ENCODE measurements around the gene CLRN2.

Gene CLRN2, protein sequence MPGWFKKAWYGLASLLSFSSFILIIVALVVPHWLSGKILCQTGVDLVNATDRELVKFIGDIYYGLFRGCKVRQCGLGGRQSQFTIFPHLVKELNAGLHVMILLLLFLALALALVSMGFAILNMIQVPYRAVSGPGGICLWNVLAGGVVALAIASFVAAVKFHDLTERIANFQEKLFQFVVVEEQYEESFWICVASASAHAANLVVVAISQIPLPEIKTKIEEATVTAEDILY

DNA sequence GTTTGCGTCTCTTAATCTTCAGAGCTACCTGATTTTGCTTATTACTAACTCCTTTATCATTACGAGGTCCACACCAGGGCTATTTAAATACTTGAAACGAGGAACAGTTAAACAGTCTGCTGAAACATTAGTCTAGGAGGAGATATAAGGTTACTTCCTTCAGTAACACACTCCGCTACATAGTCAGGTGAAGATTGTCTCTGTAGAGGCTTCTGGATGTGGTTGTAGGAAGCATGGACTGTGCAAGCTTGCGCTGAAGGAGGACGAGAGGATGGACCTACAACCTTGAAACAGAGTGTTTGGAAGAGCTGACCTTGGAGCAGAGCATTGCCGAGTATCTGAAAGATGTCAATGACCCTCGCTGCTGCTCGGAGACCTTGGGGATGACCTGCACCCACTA, at the start of gene CLRN2:
Gene CLRN2, plus strand, starts transcription at position 301 of the 400 bp plus-strand sequence. CDS start 102 bp downstream, outside the sequence.
- no peaks in the 10 kb centered on the region for H3K36me3 ChIP-seq
- H3K27ac ChIP-seq: no peak within 1 kb of the TSS
- peaks cover 11 to 25% of the 10 kb centered on the region in 2 experiments for H3K4me1 ChIP-seq (ENCODE audit: control insufficient read depth in 1 of 2, insufficient read depth in 1 of 2, low read depth in 1 of 2, low read length in 1 of 2)
- H3K27me3 ChIP-seq: peaks cover 17% of the 10 kb centered on the region
- TF ChIP-seq, protein P1, sequence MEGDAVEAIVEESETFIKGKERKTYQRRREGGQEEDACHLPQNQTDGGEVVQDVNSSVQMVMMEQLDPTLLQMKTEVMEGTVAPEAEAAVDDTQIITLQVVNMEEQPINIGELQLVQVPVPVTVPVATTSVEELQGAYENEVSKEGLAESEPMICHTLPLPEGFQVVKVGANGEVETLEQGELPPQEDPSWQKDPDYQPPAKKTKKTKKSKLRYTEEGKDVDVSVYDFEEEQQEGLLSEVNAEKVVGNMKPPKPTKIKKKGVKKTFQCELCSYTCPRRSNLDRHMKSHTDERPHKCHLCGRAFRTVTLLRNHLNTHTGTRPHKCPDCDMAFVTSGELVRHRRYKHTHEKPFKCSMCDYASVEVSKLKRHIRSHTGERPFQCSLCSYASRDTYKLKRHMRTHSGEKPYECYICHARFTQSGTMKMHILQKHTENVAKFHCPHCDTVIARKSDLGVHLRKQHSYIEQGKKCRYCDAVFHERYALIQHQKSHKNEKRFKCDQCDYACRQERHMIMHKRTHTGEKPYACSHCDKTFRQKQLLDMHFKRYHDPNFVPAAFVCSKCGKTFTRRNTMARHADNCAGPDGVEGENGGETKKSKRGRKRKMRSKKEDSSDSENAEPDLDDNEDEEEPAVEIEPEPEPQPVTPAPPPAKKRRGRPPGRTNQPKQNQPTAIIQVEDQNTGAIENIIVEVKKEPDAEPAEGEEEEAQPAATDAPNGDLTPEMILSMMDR (IDR thresholded peaks at IDR 0.05): no peak
- no peaks in the 10 kb centered on the region for H3K9me3 ChIP-seq
- no peak within 1 kb of the TSS for H3K4me3 ChIP-seq (ENCODE audit: low read depth in 1 of 2, low read length in 1 of 2)

DNA sequence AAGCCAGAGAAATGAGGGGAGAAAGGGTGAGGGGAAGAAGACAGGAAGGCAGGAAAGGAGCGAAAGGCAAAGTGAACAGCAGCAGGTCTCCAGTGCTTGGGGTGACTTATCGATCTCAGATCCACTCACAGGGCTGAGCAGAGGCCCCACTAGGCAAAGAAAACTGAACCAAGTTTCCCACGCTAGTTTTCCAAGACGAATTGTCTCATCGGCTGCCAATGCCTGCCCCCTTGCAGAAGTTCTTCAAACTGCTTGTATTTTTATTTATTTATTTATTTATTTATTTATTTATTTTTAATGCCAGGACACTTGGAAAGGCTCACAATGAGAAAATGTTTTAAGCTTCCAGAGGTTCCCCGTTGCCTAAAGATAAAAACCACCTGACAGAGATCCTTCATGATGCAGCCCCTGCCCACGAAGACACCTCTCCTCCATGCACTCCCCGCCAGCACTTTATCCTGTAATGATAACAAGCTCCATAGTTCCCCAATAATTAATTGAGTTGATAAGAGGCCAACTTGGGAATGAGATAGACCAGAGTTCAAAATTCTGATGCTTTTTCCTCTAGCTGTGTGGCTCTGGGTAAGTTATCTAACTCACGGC, 46.2 kb upstream of the CLRN2 start:
- TF ChIP-seq, protein P1 (IDR thresholded peaks at IDR 0.05): no peak
- no peaks in the 10 kb centered on the region for H3K36me3 ChIP-seq
- no peak overlapping the region for H3K4me3 ChIP-seq (ENCODE audit: low read depth in 1 of 2, low read length in 1 of 2)
- no peaks in the 10 kb centered on the region for H3K27me3 ChIP-seq
- no peaks in the 10 kb centered on the region for H3K4me1 ChIP-seq (ENCODE audit: control insufficient read depth in 1 of 2, insufficient read depth in 1 of 2, low read depth in 1 of 2, low read length in 1 of 2)
- no peak overlapping the region for H3K27ac ChIP-seq
- no peaks in the 10 kb centered on the region for H3K9me3 ChIP-seq

DNA sequence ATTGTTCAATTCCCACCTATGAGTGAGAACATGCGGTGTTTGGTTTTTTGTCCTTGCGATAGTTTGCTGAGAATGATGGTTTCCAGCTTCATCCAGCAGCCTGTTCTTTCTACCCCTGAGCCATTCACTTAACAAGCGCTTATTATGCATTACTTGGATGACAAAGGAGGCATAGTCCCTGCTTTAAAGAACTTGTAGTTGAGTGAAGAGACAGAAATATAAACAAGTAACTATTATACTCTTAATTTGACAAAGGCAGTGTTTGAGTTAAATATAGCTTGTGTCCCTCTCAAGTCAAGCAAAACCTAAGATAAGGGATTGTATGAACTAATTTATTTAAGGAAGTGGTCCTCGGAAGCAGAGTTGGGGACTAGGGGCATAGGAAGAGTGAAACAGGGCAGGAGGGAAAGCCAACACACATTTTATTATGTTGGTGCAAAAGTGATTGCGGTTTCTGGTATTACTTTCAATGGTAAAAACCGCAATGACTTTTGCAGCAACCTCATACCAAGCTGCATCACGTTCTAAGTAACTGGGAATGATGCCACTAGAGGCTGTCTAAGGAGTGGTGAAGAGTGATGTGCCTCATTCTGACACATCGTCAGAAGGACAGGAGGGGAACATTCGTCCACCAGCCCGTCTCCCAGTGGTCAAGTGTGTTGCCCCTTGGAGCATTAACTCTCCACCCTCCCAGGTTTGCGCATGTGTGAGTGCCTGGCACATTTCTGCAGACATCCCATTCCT, 44.9 kb upstream of the CLRN2 start:
- Histone ChIP-seq H3K4me1 (ENCODE audit: control insufficient read depth in 1 of 2, insufficient read depth in 1 of 2, low read depth in 1 of 2, low read length in 1 of 2) (no peaks in the 10 kb centered on the region), H3K27me3 (no peaks in the 10 kb centered on the region), H3K36me3 (no peaks in the 10 kb centered on the region), H3K4me3 (ENCODE audit: low read depth in 1 of 2, low read length in 1 of 2) (no peak overlapping the region), H3K9me3 (no peaks in the 10 kb centered on the region), H3K27ac (no peak overlapping the region)
- TF ChIP-seq, protein P1 (IDR thresholded peaks at IDR 0.05): no peak

DNA sequence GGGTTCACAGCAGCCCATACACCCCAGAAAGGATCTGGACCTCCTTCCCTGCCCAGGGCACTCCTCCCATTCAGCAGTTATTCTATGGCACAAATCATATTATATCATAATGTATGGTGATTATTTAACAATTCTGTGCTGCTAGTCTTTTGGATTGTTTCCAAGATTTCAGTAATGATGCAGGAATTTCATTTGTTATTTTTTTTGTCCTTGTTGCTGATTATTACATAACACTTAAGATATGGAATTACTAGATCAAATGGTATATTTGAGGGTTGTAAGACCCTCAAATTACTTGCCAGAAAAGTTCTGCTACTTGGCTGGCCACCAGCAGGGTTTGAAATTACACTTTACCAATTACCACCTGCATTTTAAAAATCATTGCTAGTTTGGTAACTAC, 39.5 kb upstream of the CLRN2 start:
- peaks cover 5 to 7% of the 10 kb centered on the region in 2 experiments for H3K4me1 ChIP-seq (ENCODE audit: control insufficient read depth in 1 of 2, insufficient read depth in 1 of 2, low read depth in 1 of 2, low read length in 1 of 2)
- no peak overlapping the region for H3K4me3 ChIP-seq (ENCODE audit: low read depth in 1 of 2, low read length in 1 of 2)
- no peaks in the 10 kb centered on the region for H3K36me3 ChIP-seq
- TF ChIP-seq, protein P1 (IDR thresholded peaks at IDR 0.05): no peak
- no peaks in the 10 kb centered on the region for H3K27me3 ChIP-seq
- no peaks in the 10 kb centered on the region for H3K9me3 ChIP-seq
- no peak overlapping the region for H3K27ac ChIP-seq

DNA sequence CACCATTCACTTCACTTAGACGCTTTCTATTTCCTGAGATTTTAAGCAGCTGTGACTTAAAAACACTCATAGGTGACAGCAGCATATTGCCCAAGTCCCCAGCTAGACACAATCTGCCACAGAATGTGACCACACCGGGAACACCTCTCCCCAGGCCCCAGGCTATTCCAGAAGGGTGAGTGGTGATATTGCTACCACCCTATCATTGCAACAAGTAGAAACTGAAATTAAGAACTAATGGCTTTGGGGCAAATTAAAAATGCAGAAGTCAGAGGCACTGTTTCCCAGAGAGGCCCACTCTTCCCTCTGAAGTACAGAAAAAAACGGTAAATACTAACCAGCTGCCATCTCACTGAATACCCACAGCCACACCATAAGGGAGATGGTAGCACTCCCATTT, 38.1 kb upstream of the CLRN2 start:
- no peaks in the 10 kb centered on the region for H3K9me3 ChIP-seq
- no peak overlapping the region for H3K4me3 ChIP-seq (ENCODE audit: low read depth in 1 of 2, low read length in 1 of 2)
- H3K36me3 ChIP-seq: no peaks in the 10 kb centered on the region
- H3K27ac ChIP-seq: no peak overlapping the region
- peaks cover 5 to 7% of the 10 kb centered on the region in 2 experiments for H3K4me1 ChIP-seq (ENCODE audit: control insufficient read depth in 1 of 2, insufficient read depth in 1 of 2, low read depth in 1 of 2, low read length in 1 of 2)
- no peaks in the 10 kb centered on the region for H3K27me3 ChIP-seq
- TF ChIP-seq, protein P1 (IDR thresholded peaks at IDR 0.05): no peak

Data from neutrophil (primary cell).